ENCODE measurements around the gene CDCA5. TPM values are rescaled to one million over a fixed set of nuclear protein-coding genes. Genes with fewer than 3 reads are reported as not detected.

The CDCA5 gene
- total and polyA plus RNA-seq, 2 donors: 2.2 to 26.8 TPM

- H3K4me1 ChIP-seq (ENCODE audit: control insufficient read depth in 2 of 2, insufficient read depth in 2 of 2, low read length in 2 of 2): peaks cover 0 to 2% of the 10 kb centered on the region in 2 donors
- DNase-seq (ENCODE audit: low read depth in 6 of 9, low spot score in 9 of 9): no peak
- H3K36me3 ChIP-seq (ENCODE audit: control insufficient read depth in 2 of 2, insufficient read depth in 2 of 2, low read length in 1 of 2): no peaks in the 10 kb centered on the region
- H3K27ac ChIP-seq (ENCODE audit: low read depth in 1 of 2, low read length in 1 of 2): no peak overlapping the region
- H3K9me3 ChIP-seq (ENCODE audit: control insufficient read depth in 2 of 2, insufficient read depth in 1 of 2, low read length in 1 of 2): no peaks in the 10 kb centered on the region
- H3K27me3 ChIP-seq (ENCODE audit: control insufficient read depth in 2 of 2, insufficient read depth in 1 of 2, low read length in 1 of 2): no peaks in the 10 kb centered on the region
- WGBS: 63% methylated on average over 9 of the region's 9 CpGs
- H3K4me3 ChIP-seq (ENCODE audit: low read length in 2 of 2): no peak overlapping the region
These were observed 14.6 kb downstream of the CDCA5 start for GRCh38 chr11:65069217-65069616.

GRCh38 chr11:65067446-65067845 lies 16.4 kb downstream of the CDCA5 start:
- H3K27me3 ChIP-seq (ENCODE audit: control insufficient read depth in 2 of 2, insufficient read depth in 1 of 2, low read length in 1 of 2): no peaks in the 10 kb centered on the region
- H3K4me1 ChIP-seq (ENCODE audit: control insufficient read depth in 2 of 2, insufficient read depth in 2 of 2, low read length in 2 of 2): peaks cover 0 to 2% of the 10 kb centered on the region in 2 donors
- H3K27ac ChIP-seq (ENCODE audit: low read depth in 1 of 2, low read length in 1 of 2): no peak overlapping the region
- no peaks in the 10 kb centered on the region for H3K9me3 ChIP-seq (ENCODE audit: control insufficient read depth in 2 of 2, insufficient read depth in 1 of 2, low read length in 1 of 2)
- H3K36me3 ChIP-seq (ENCODE audit: control insufficient read depth in 2 of 2, insufficient read depth in 2 of 2, low read length in 1 of 2): no peaks in the 10 kb centered on the region
- no peak overlapping the region for H3K4me3 ChIP-seq (ENCODE audit: low read length in 2 of 2)
- no peak for DNase-seq (ENCODE audit: low read depth in 6 of 9, low spot score in 9 of 9)
- WGBS: 97% methylated on average over 10 of the region's 10 CpGs

GRCh38 chr11:65066805-65067291 lies 17.0 kb downstream of the CDCA5 start:
- Histone ChIP-seq H3K4me3 (ENCODE audit: low read length in 2 of 2) (no peak overlapping the region), H3K4me1 (ENCODE audit: control insufficient read depth in 2 of 2, insufficient read depth in 2 of 2, low read length in 2 of 2) (peaks cover 0 to 2% of the 10 kb centered on the region in 2 donors), H3K36me3 (ENCODE audit: control insufficient read depth in 2 of 2, insufficient read depth in 2 of 2, low read length in 1 of 2) (no peaks in the 10 kb centered on the region), H3K27ac (ENCODE audit: low read depth in 1 of 2, low read length in 1 of 2) (no peak overlapping the region), H3K27me3 (ENCODE audit: control insufficient read depth in 2 of 2, insufficient read depth in 1 of 2, low read length in 1 of 2) (no peaks in the 10 kb centered on the region), H3K9me3 (ENCODE audit: control insufficient read depth in 2 of 2, insufficient read depth in 1 of 2, low read length in 1 of 2) (no peaks in the 10 kb centered on the region)
- DNase-seq (ENCODE audit: low read depth in 6 of 9, low spot score in 9 of 9): no peak
- 93% methylated on average over 4 of the region's 4 CpGs for WGBS

GRCh38 chr11:65066315-65066714 lies 17.5 kb downstream of the CDCA5 start:
- WGBS: 95% methylated on average over 11 of the region's 11 CpGs
- no peak for DNase-seq (ENCODE audit: low read depth in 6 of 9, low spot score in 9 of 9)
- no peaks in the 10 kb centered on the region for H3K36me3 ChIP-seq (ENCODE audit: control insufficient read depth in 2 of 2, insufficient read depth in 2 of 2, low read length in 1 of 2)
- no peaks in the 10 kb centered on the region for H3K9me3 ChIP-seq (ENCODE audit: control insufficient read depth in 2 of 2, insufficient read depth in 1 of 2, low read length in 1 of 2)
- H3K27ac ChIP-seq (ENCODE audit: low read depth in 1 of 2, low read length in 1 of 2): no peak overlapping the region
- H3K27me3 ChIP-seq (ENCODE audit: control insufficient read depth in 2 of 2, insufficient read depth in 1 of 2, low read length in 1 of 2): no peaks in the 10 kb centered on the region
- H3K4me3 ChIP-seq (ENCODE audit: low read length in 2 of 2): no peak overlapping the region
- H3K4me1 ChIP-seq (ENCODE audit: control insufficient read depth in 2 of 2, insufficient read depth in 2 of 2, low read length in 2 of 2): peaks cover 0 to 2% of the 10 kb centered on the region in 2 donors

GRCh38 chr11:65065851-65066250 lies 18.0 kb downstream of the CDCA5 start:
- H3K27ac ChIP-seq (ENCODE audit: low read depth in 1 of 2, low read length in 1 of 2): no peak overlapping the region
- no peak for DNase-seq (ENCODE audit: low read depth in 6 of 9, low spot score in 9 of 9)
- 98% methylated on average over 7 of the region's 7 CpGs for WGBS
- no peaks in the 10 kb centered on the region for H3K27me3 ChIP-seq (ENCODE audit: control insufficient read depth in 2 of 2, insufficient read depth in 1 of 2, low read length in 1 of 2)
- H3K36me3 ChIP-seq (ENCODE audit: control insufficient read depth in 2 of 2, insufficient read depth in 2 of 2, low read length in 1 of 2): no peaks in the 10 kb centered on the region
- no peak overlapping the region for H3K4me3 ChIP-seq (ENCODE audit: low read length in 2 of 2)
- H3K4me1 ChIP-seq (ENCODE audit: control insufficient read depth in 2 of 2, insufficient read depth in 2 of 2, low read length in 2 of 2): peaks cover 0 to 5% of the 10 kb centered on the region in 2 donors
- no peaks in the 10 kb centered on the region for H3K9me3 ChIP-seq (ENCODE audit: control insufficient read depth in 2 of 2, insufficient read depth in 1 of 2, low read length in 1 of 2)

GRCh38 chr11:65064847-65065240 lies 19.0 kb downstream of the CDCA5 start:
- 96% methylated on average over 4 of the region's 4 CpGs for WGBS
- Histone ChIP-seq H3K4me1 (ENCODE audit: control insufficient read depth in 2 of 2, insufficient read depth in 2 of 2, low read length in 2 of 2) (peaks cover 0 to 14% of the 10 kb centered on the region in 2 donors), H3K36me3 (ENCODE audit: control insufficient read depth in 2 of 2, insufficient read depth in 2 of 2, low read length in 1 of 2) (no peaks in the 10 kb centered on the region), H3K4me3 (ENCODE audit: low read length in 2 of 2) (no peak overlapping the region), H3K27me3 (ENCODE audit: control insufficient read depth in 2 of 2, insufficient read depth in 1 of 2, low read length in 1 of 2) (no peaks in the 10 kb centered on the region), H3K27ac (ENCODE audit: low read depth in 1 of 2, low read length in 1 of 2) (no peak overlapping the region), H3K9me3 (ENCODE audit: control insufficient read depth in 2 of 2, insufficient read depth in 1 of 2, low read length in 1 of 2) (no peaks in the 10 kb centered on the region)
- no peak for DNase-seq (ENCODE audit: low read depth in 6 of 9, low spot score in 9 of 9)

- Histone ChIP-seq H3K36me3 (ENCODE audit: control insufficient read depth in 2 of 2, insufficient read depth in 2 of 2, low read length in 1 of 2) (no peaks in the 10 kb centered on the region), H3K4me3 (ENCODE audit: low read length in 2 of 2) (no peak overlapping the region), H3K4me1 (ENCODE audit: control insufficient read depth in 2 of 2, insufficient read depth in 2 of 2, low read length in 2 of 2) (peaks cover 0 to 14% of the 10 kb centered on the region in 2 donors), H3K9me3 (ENCODE audit: control insufficient read depth in 2 of 2, insufficient read depth in 1 of 2, low read length in 1 of 2) (no peaks in the 10 kb centered on the region), H3K27me3 (ENCODE audit: control insufficient read depth in 2 of 2, insufficient read depth in 1 of 2, low read length in 1 of 2) (no peaks in the 10 kb centered on the region), H3K27ac (ENCODE audit: low read depth in 1 of 2, low read length in 1 of 2) (no peak overlapping the region)
- no peak for DNase-seq (ENCODE audit: low read depth in 6 of 9, low spot score in 9 of 9)
- 97% methylated on average over 3 of the region's 3 CpGs for WGBS
These were observed 20.3 kb downstream of the CDCA5 start for GRCh38 chr11:65063532-65063931.

- H3K9me3 ChIP-seq (ENCODE audit: control insufficient read depth in 2 of 2, insufficient read depth in 1 of 2, low read length in 1 of 2): no peaks in the 10 kb centered on the region
- WGBS: 93% methylated on average over 9 of the region's 9 CpGs
- no peaks in the 10 kb centered on the region for H3K27me3 ChIP-seq (ENCODE audit: control insufficient read depth in 2 of 2, insufficient read depth in 1 of 2, low read length in 1 of 2)
- no peak overlapping the region for H3K4me3 ChIP-seq (ENCODE audit: low read length in 2 of 2)
- no peaks in the 10 kb centered on the region for H3K36me3 ChIP-seq (ENCODE audit: control insufficient read depth in 2 of 2, insufficient read depth in 2 of 2, low read length in 1 of 2)
- DNase-seq (ENCODE audit: low read depth in 6 of 9, low spot score in 9 of 9): peak in 1 of 9 donors; percentile 37
- H3K27ac ChIP-seq (ENCODE audit: low read depth in 1 of 2, low read length in 1 of 2): no peak overlapping the region
- peaks cover 0 to 12% of the 10 kb centered on the region in 2 donors for H3K4me1 ChIP-seq (ENCODE audit: control insufficient read depth in 2 of 2, insufficient read depth in 2 of 2, low read length in 2 of 2)
These were observed 22.9 kb downstream of the CDCA5 start for GRCh38 chr11:65060913-65061408.

GRCh38 chr11:65059959-65060824 lies 23.6 kb downstream of the CDCA5 start:
- WGBS: 70% methylated on average over 10 of the region's 10 CpGs
- no peak overlapping the region for H3K4me3 ChIP-seq (ENCODE audit: low read length in 2 of 2)

More at GRCh38 chr11:65059959-65060824, 23.6 kb downstream of the CDCA5 start:
- Histone ChIP-seq H3K27ac (ENCODE audit: low read depth in 1 of 2, low read length in 1 of 2) (no peak overlapping the region), H3K27me3 (ENCODE audit: control insufficient read depth in 2 of 2, insufficient read depth in 1 of 2, low read length in 1 of 2) (no peaks in the 10 kb centered on the region), H3K36me3 (ENCODE audit: control insufficient read depth in 2 of 2, insufficient read depth in 2 of 2, low read length in 1 of 2) (no peaks in the 10 kb centered on the region), H3K4me1 (ENCODE audit: control insufficient read depth in 2 of 2, insufficient read depth in 2 of 2, low read length in 2 of 2) (peaks cover 0 to 12% of the 10 kb centered on the region in 2 donors), H3K9me3 (ENCODE audit: control insufficient read depth in 2 of 2, insufficient read depth in 1 of 2, low read length in 1 of 2) (no peaks in the 10 kb centered on the region)
- peak in 1 of 9 donors; percentile 7 for DNase-seq (ENCODE audit: low read depth in 6 of 9, low spot score in 9 of 9)
